WERI-Rb-1 (cell line): ENCODE results near the gene PTPN9.

Experiments
- DNase-seq: peaks from one replicate; pipeline ENCODE4 v3.0.0-alpha.2; 2020
- H3K27ac ChIP-seq: fragments of 250-450 bp; sonication (Bioruptor Pico); 2 replicates; pipeline ENCODE4 v1.5.1; 2020; ENCODE audit warnings: mild to moderate bottlenecking, moderate library complexity
- H3K27me3 ChIP-seq: fragments of 250-450 bp; sonication (Bioruptor Pico); 2 replicates; pipeline ENCODE4 v1.5.1; 2021; ENCODE audit warnings: mild to moderate bottlenecking, low read depth, moderate library complexity; ENCODE audit not compliant: insufficient read depth, severe bottlenecking
- H3K36me3 ChIP-seq: fragments of 250-450 bp; sonication (Bioruptor Pico); 2 replicates; pipeline ENCODE4 v1.5.1; 2020; ENCODE audit warnings: mild to moderate bottlenecking, moderate library complexity
- H3K4me3 ChIP-seq: 2 replicates; pipeline ENCODE4 v1.5.1; 2011; ENCODE audit warnings: low read depth, mild to moderate bottlenecking, control low read depth, low read length
- H3K9me3 ChIP-seq: fragments of 250-450 bp; sonication (Bioruptor Pico); 2 replicates; pipeline ENCODE4 v1.5.1; 2021; ENCODE audit warnings: mild to moderate bottlenecking, moderate library complexity; ENCODE audit not compliant: severe bottlenecking
- CTCF ChIP-seq: IDR thresholded peaks from 2 replicates; pipeline ENCODE4 v1.5.1; 2011; ENCODE audit warnings: low read depth, mild to moderate bottlenecking, control low read depth, inconsistent platforms, low read length

The PTPN9 gene

GRCh38 chr15:75578948-75579920 is at the start of gene PTPN9:
Gene PTPN9, minus strand, starts transcription at chr15:75579315. Its CDS starts 539 bp downstream, at chr15:75578776.
- DNase-seq, result peak; percentile 88
- H3K27ac ChIP-seq, result peak within 1 kb of the TSS; percentile 91
- no peaks in the 10 kb centered on the region for H3K27me3 ChIP-seq
- peaks cover 9% of the 10 kb centered on the region for H3K36me3 ChIP-seq
- peak; percentile 28; the same call in 1 of the 2 replicates for TF ChIP-seq CTCF
- H3K4me3 ChIP-seq, result peak within 1 kb of the TSS; percentile 61
- no peaks in the 10 kb centered on the region for H3K9me3 ChIP-seq

- H3K9me3 ChIP-seq, result no peaks in the 10 kb centered on the region
- H3K36me3 ChIP-seq, result peaks cover 5% of the 10 kb centered on the region
- no peak for TF ChIP-seq CTCF
- peak within 1 kb of the TSS; percentile 97 for H3K27ac ChIP-seq
- H3K4me3 ChIP-seq, result peak within 1 kb of the TSS; percentile 99
- peak; percentile 95 for DNase-seq
- no peaks in the 10 kb centered on the region for H3K27me3 ChIP-seq
Observed at GRCh38 chr15:75625542-75626347, 46.6 kb upstream of the PTPN9 start, which contains the start of gene SNUPN. Gene SNUPN, minus strand, starts transcription at chr15:75625725. Its CDS starts 4,674 bp downstream, at chr15:75621051.

- Histone ChIP-seq H3K4me3 (no peak overlapping the region), H3K27ac (no peak overlapping the region), H3K27me3 (no peaks in the 10 kb centered on the region), H3K36me3 (peaks cover 26% of the 10 kb centered on the region), H3K9me3 (no peaks in the 10 kb centered on the region)
- no peak for DNase-seq
- TF ChIP-seq CTCF, result no peak
Observed at GRCh38 chr15:75622505-75622904, 43.4 kb upstream of the PTPN9 start.

- no peak overlapping the region for H3K27ac ChIP-seq
- no peak overlapping the region for H3K4me3 ChIP-seq
- H3K9me3 ChIP-seq, result no peaks in the 10 kb centered on the region
- peaks cover 40% of the 10 kb centered on the region for H3K36me3 ChIP-seq
- no peak for DNase-seq
- no peak for TF ChIP-seq CTCF
- no peaks in the 10 kb centered on the region for H3K27me3 ChIP-seq
Observed at GRCh38 chr15:75620841-75621391, 41.8 kb upstream of the PTPN9 start.

- H3K36me3 ChIP-seq, result peaks cover 42% of the 10 kb centered on the region
- H3K9me3 ChIP-seq, result no peaks in the 10 kb centered on the region
- DNase-seq, result no peak
- no peaks in the 10 kb centered on the region for H3K27me3 ChIP-seq
- H3K4me3 ChIP-seq, result no peak overlapping the region
- no peak overlapping the region for H3K27ac ChIP-seq
- TF ChIP-seq CTCF, result no peak
Observed at GRCh38 chr15:75620058-75620820, 41.1 kb upstream of the PTPN9 start.
